Mesenchymal stem cell (in vitro differentiated cells and primary cell): ENCODE measurements around the gene KRTAP5-1.
"Not testable (repeated sequence)": the region's sequence is repeated elsewhere in the genome, so short reads cannot be mapped to it uniquely, and the experiment has no call there.

ENCODE experiments used
- DNase-seq: peaks from one replicate; pipeline ENCODE4 v3.0.0-alpha.2; 2013
- H2AFZ ChIP-seq: one replicate; pipeline ENCODE4 v1.6.1; 2013; ENCODE audit warnings: low read depth, mild to moderate bottlenecking, control low read depth, inconsistent platforms, low read length, moderate library complexity
- H2AK5ac ChIP-seq: 2 replicates; pipeline ENCODE4 v1.6.1; 2013; ENCODE audit warnings: low read length, moderate library complexity, mild to moderate bottlenecking, inconsistent platforms; ENCODE audit not compliant: severe bottlenecking
- H2BK120ac ChIP-seq: one replicate; pipeline ENCODE4 v1.6.1; 2013; ENCODE audit warnings: low read depth, mild to moderate bottlenecking, inconsistent platforms, low read length, moderate library complexity
- H2BK12ac ChIP-seq, 2 experiments: one replicate each; pipeline ENCODE4 v1.6.1; 2013; ENCODE audit warnings: inconsistent platforms in 2 of 2, low read length in 2 of 2, mild to moderate bottlenecking in 2 of 2, moderate library complexity in 2 of 2, control low read depth in 1 of 2
- H2BK15ac ChIP-seq: one replicate; pipeline ENCODE4 v1.6.1; 2013; ENCODE audit warnings: mild to moderate bottlenecking, low read depth, inconsistent platforms; ENCODE audit not compliant: poor library complexity, severe bottlenecking
- H2BK5ac ChIP-seq: 2 replicates; pipeline ENCODE4 v1.6.1; 2013; ENCODE audit warnings: low read depth, mild to moderate bottlenecking, low read length, control low read depth, inconsistent platforms; ENCODE audit not compliant: poor library complexity, severe bottlenecking
- H3K14ac ChIP-seq, 2 experiments: one replicate each; pipeline ENCODE4 v1.6.1; 2013; ENCODE audit warnings: inconsistent platforms in 2 of 2, low read length in 2 of 2, control low read depth in 1 of 2, mild to moderate bottlenecking in 1 of 2, moderate library complexity in 1 of 2
- H3K18ac ChIP-seq, 2 experiments: one replicate each; pipeline ENCODE4 v1.6.1; 2013; ENCODE audit warnings: inconsistent platforms in 2 of 2, low read length in 2 of 2, control low read depth in 1 of 2, low read depth in 1 of 2, mild to moderate bottlenecking in 1 of 2
- H3K23ac ChIP-seq, 2 experiments: one replicate each; pipeline ENCODE4 v1.6.1; 2013; ENCODE audit warnings: inconsistent platforms in 2 of 2, low read length in 2 of 2, mild to moderate bottlenecking in 2 of 2, moderate library complexity in 2 of 2, control low read depth in 1 of 2
- H3K27ac ChIP-seq: 2 replicates; pipeline ENCODE4 v1.5.1; 2013; ENCODE audit warnings: mild to moderate bottlenecking, moderate library complexity, low read length, control low read depth, inconsistent platforms; ENCODE audit not compliant: poor library complexity, severe bottlenecking
- H3K27me3 ChIP-seq, 2 experiments: 2 replicates each; pipeline versions ENCODE4 v1.6.1 to v1.7.0; 2013; ENCODE audit warnings: low read length in 2 of 2, mild to moderate bottlenecking in 2 of 2, moderate library complexity in 2 of 2, control low read depth in 1 of 2, inconsistent platforms in 1 of 2; ENCODE audit not compliant: control insufficient read depth in 1 of 2, insufficient read depth in 1 of 2
- H3K36me3 ChIP-seq, 2 experiments: 2 replicates each; pipeline versions ENCODE4 v1.6.1 to v1.7.0; 2013; ENCODE audit warnings: low read length in 2 of 2, control low read depth in 1 of 2, inconsistent platforms in 1 of 2, low read depth in 1 of 2, mild to moderate bottlenecking in 1 of 2; ENCODE audit not compliant: insufficient read depth in 2 of 2, control insufficient read depth in 1 of 2
- H3K4ac ChIP-seq, 2 experiments: one replicate each; pipeline ENCODE4 v1.6.1; 2013; ENCODE audit warnings: inconsistent platforms in 2 of 2, low read length in 2 of 2, mild to moderate bottlenecking in 2 of 2, moderate library complexity in 2 of 2, control low read depth in 1 of 2, low read depth in 1 of 2
- H3K4me1 ChIP-seq: 2 replicates; pipeline ENCODE4 v1.6.1; 2013; ENCODE audit warnings: low read depth, low read length, control low read depth; ENCODE audit not compliant: control insufficient read depth, insufficient read depth
- H3K4me2 ChIP-seq: 2 replicates; pipeline ENCODE4 v1.6.1; 2013; ENCODE audit warnings: low read length, mild to moderate bottlenecking, inconsistent platforms; ENCODE audit not compliant: poor library complexity, severe bottlenecking
- H3K4me3 ChIP-seq, 2 experiments: 2 replicates each; pipeline versions ENCODE4 v1.5.1 to v1.7.0; 2013; ENCODE audit warnings: low read length in 2 of 2, mild to moderate bottlenecking in 2 of 2, control low read depth in 1 of 2, low read depth in 1 of 2; ENCODE audit not compliant: insufficient read depth in 1 of 2
- H3K79me1 ChIP-seq: replicated peaks from 2 replicates; pipeline ENCODE4 v1.6.1; 2013; ENCODE audit warnings: mild to moderate bottlenecking, control low read depth, low read length, inconsistent platforms; ENCODE audit not compliant: poor library complexity, severe bottlenecking
- H3K9ac ChIP-seq: 2 replicates; pipeline ENCODE4 v1.7.0; 2013; ENCODE audit warnings: mild to moderate bottlenecking, low read length, moderate library complexity
- H3K9me3 ChIP-seq: 2 replicates; pipeline ENCODE4 v1.7.0; 2013; ENCODE audit warnings: mild to moderate bottlenecking, low read length; ENCODE audit not compliant: control insufficient read depth
- H4K8ac ChIP-seq: one replicate; pipeline ENCODE4 v1.6.1; 2013; ENCODE audit warnings: inconsistent platforms, mild to moderate bottlenecking, low read length, moderate library complexity
- H4K91ac ChIP-seq: one replicate; pipeline ENCODE4 v1.6.1; 2013; ENCODE audit warnings: mild to moderate bottlenecking, low read length, inconsistent platforms
- WGBS: methylation state at CpG from one replicate; pipeline ENCODE4 v1.1.7; 2013; ENCODE audit warnings: mixed read lengths; 5-methylcytosine and 5-hydroxymethylcytosine counted together

KRTAP5-1 gene

GRCh38 chr11:1601663-1602062 lies 16.6 kb upstream of the KRTAP5-1 start:
- not testable (repeated sequence) for H3K9me3 ChIP-seq, H3K36me3 ChIP-seq, H3K4ac ChIP-seq, H2BK120ac ChIP-seq, H3K14ac ChIP-seq, H3K18ac ChIP-seq, DNase-seq, H2AFZ ChIP-seq, H3K4me1 ChIP-seq, H2BK5ac ChIP-seq, H3K4me3 ChIP-seq, H4K8ac ChIP-seq, H2BK15ac ChIP-seq, H3K4me2 ChIP-seq, H2BK12ac ChIP-seq, H3K79me1 ChIP-seq, H3K9ac ChIP-seq, H2AK5ac ChIP-seq, H3K23ac ChIP-seq, H3K27ac ChIP-seq, H4K91ac ChIP-seq
- WGBS = 85% methylated on average over 3 of the region's 3 CpGs
- H3K27me3 ChIP-seq = peaks cover 71 to 80% of the 10 kb centered on the region in 2 experiments

- Histone ChIP-seq H2BK120ac (no peak overlapping the region), H4K91ac (no peak overlapping the region), H2AK5ac (no peak overlapping the region), H3K4ac (no peak overlapping the region), H3K14ac (no peak overlapping the region), H3K27ac (no peak overlapping the region), H3K23ac (no peak overlapping the region), H3K4me2 (no peak overlapping the region), H2BK12ac (no peak overlapping the region), H3K4me3 (no peak overlapping the region), H3K18ac (no peak overlapping the region), H3K27me3 (peaks cover 71 to 80% of the 10 kb centered on the region in 2 experiments), H3K79me1 (no peaks in the 10 kb centered on the region), H2BK5ac (no peak overlapping the region), H2BK15ac (no peak overlapping the region), H3K36me3 (no peaks in the 10 kb centered on the region), H3K4me1 (no peaks in the 10 kb centered on the region), H2AFZ (no peak overlapping the region), H3K9ac (no peak overlapping the region), H3K9me3 (no peaks in the 10 kb centered on the region), H4K8ac (no peak overlapping the region)
- no peak for DNase-seq
- whole genome bisulfite sequencing = 85% methylated on average over 4 of the region's 5 CpGs
Measured at GRCh38 chr11:1600626-1601025, 15.5 kb upstream of the KRTAP5-1 start.

- Histone ChIP-seq H3K79me1 (no peaks in the 10 kb centered on the region), H3K36me3 (no peaks in the 10 kb centered on the region), H3K14ac (no peak overlapping the region), H2BK5ac (no peak overlapping the region), H3K18ac (no peak overlapping the region), H3K4me1 (no peaks in the 10 kb centered on the region), H2AFZ (no peak overlapping the region), H2AK5ac (no peak overlapping the region), H2BK15ac (no peak overlapping the region), H2BK12ac (no peak overlapping the region), H3K27ac (no peak overlapping the region), H4K8ac (no peak overlapping the region), H3K4me2 (no peak overlapping the region), H2BK120ac (no peak overlapping the region), H3K27me3 (peaks cover 58 to 83% of the 10 kb centered on the region in 2 experiments), H3K4me3 (no peak overlapping the region), H3K4ac (no peak overlapping the region), H3K9ac (no peak overlapping the region), H3K9me3 (no peaks in the 10 kb centered on the region), H4K91ac (no peak overlapping the region), H3K23ac (no peak overlapping the region)
- no peak for DNase-seq
- 40% methylated on average over 1 of the region's 6 CpGs for WGBS
Measured at GRCh38 chr11:1598816-1599215, 13.7 kb upstream of the KRTAP5-1 start.

GRCh38 chr11:1598406-1598805 lies 13.3 kb upstream of the KRTAP5-1 start:
- not testable (repeated sequence) for H3K4me2 ChIP-seq, H2BK120ac ChIP-seq, DNase-seq, H2BK15ac ChIP-seq, H4K91ac ChIP-seq, H3K18ac ChIP-seq, H3K14ac ChIP-seq, H2AFZ ChIP-seq, H3K79me1 ChIP-seq, H3K4me1 ChIP-seq, H3K9me3 ChIP-seq, H2BK5ac ChIP-seq, H3K27ac ChIP-seq, H3K36me3 ChIP-seq, H3K4ac ChIP-seq, H3K9ac ChIP-seq, H4K8ac ChIP-seq, H2BK12ac ChIP-seq, H3K4me3 ChIP-seq, H3K23ac ChIP-seq, H2AK5ac ChIP-seq
- H3K27me3 ChIP-seq = peaks cover 62 to 83% of the 10 kb centered on the region in 2 experiments
- 76% methylated on average over 3 of the region's 3 CpGs for WGBS
